Measurements from ENCODE around the gene OR1E1.

DNA sequence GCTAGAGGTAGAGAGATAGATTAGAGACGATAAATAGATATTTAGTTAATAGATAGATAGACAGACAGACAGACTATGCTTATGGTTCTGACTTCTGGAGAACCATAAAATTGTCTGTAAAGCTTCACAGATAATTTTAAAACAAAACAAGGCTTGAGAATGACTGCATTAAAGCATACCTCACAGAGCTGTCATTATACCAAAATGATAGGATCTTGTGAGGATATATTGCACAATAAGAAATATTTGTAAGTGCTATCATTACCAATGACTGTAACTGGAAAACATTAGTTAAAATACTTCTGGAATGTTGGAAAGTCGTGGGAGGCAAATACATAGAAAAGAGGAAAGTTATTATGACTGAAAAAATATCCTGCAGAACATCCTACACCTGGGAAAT is 3.6 kb upstream of the OR1E1 start:
- no peak for TF ChIP-seq POLR2A (IDR thresholded peaks at IDR 0.05)
- TF ChIP-seq, protein P1, sequence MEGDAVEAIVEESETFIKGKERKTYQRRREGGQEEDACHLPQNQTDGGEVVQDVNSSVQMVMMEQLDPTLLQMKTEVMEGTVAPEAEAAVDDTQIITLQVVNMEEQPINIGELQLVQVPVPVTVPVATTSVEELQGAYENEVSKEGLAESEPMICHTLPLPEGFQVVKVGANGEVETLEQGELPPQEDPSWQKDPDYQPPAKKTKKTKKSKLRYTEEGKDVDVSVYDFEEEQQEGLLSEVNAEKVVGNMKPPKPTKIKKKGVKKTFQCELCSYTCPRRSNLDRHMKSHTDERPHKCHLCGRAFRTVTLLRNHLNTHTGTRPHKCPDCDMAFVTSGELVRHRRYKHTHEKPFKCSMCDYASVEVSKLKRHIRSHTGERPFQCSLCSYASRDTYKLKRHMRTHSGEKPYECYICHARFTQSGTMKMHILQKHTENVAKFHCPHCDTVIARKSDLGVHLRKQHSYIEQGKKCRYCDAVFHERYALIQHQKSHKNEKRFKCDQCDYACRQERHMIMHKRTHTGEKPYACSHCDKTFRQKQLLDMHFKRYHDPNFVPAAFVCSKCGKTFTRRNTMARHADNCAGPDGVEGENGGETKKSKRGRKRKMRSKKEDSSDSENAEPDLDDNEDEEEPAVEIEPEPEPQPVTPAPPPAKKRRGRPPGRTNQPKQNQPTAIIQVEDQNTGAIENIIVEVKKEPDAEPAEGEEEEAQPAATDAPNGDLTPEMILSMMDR (IDR thresholded peaks at IDR 0.05): no peak

Measured in lower leg skin (tissue), 3 donors.